DND-41 (cell line): ENCODE data around the gene CDYL.

Experiments
- ATAC-seq: fragments of 200-7000 bp; cut with Tn5 transposase; 3 replicates; pipeline ENCODE4 v1.9.1; 2021; ENCODE audit warnings: low read depth; ENCODE audit not compliant: insufficient read depth
- DNase-seq: peaks from one replicate; pipeline ENCODE4 v3.0.0-alpha.2; 2020
- H2AFZ ChIP-seq: 2 replicates; pipeline ENCODE4 v1.6.0; 2012; ENCODE audit warnings: low read depth, low read length
- H3K27ac ChIP-seq: 2 replicates; pipeline ENCODE4 v1.5.1; 2012; ENCODE audit warnings: low read length, inconsistent platforms
- H3K27me3 ChIP-seq: fragments of 200-600 bp; sonication (generic); 2 replicates; pipeline ENCODE4 v1.6.0; 2012; ENCODE audit warnings: low read length, mild to moderate bottlenecking, inconsistent platforms; ENCODE audit not compliant: insufficient read depth, poor library complexity
- H3K36me3 ChIP-seq: 2 replicates; pipeline ENCODE4 v1.5.1; 2012; ENCODE audit warnings: low read length, inconsistent platforms; ENCODE audit not compliant: insufficient read depth
- H3K4me1 ChIP-seq: 2 replicates; pipeline ENCODE4 v1.5.1; 2012; ENCODE audit warnings: mild to moderate bottlenecking, low read length; ENCODE audit not compliant: insufficient read depth
- H3K4me2 ChIP-seq: 2 replicates; pipeline ENCODE4 v1.6.0; 2012; ENCODE audit warnings: mild to moderate bottlenecking, moderate library complexity, low read length, inconsistent platforms; ENCODE audit not compliant: insufficient read depth
- H3K4me3 ChIP-seq, 2 experiments: fragments of 200-600 bp in 1 of 2; shearing (Covaris generic) in 1 of 2; 2 replicates each; pipeline ENCODE4 v1.5.1; 2012 to 2016; ENCODE audit warnings: inconsistent platforms in 2 of 2, low read length in 2 of 2, mild to moderate bottlenecking in 2 of 2, low read depth in 1 of 2, moderate library complexity in 1 of 2
- H3K79me2 ChIP-seq: 2 replicates; pipeline ENCODE4 v1.6.0; 2012; ENCODE audit warnings: low read length, inconsistent platforms; ENCODE audit not compliant: insufficient read depth
- H3K9ac ChIP-seq: 2 replicates; pipeline ENCODE4 v1.6.0; 2012; ENCODE audit warnings: low read depth, mild to moderate bottlenecking, inconsistent platforms, low read length, moderate library complexity
- H3K9me3 ChIP-seq: 2 replicates; pipeline ENCODE4 v1.5.1; 2012; ENCODE audit warnings: low read length, moderate library complexity, mild to moderate bottlenecking, inconsistent platforms; ENCODE audit not compliant: insufficient read depth, severe bottlenecking
- H4K20me1 ChIP-seq: 2 replicates; pipeline ENCODE4 v1.6.0; 2012; ENCODE audit warnings: low read length; ENCODE audit not compliant: insufficient read depth
- CTCF ChIP-seq: IDR thresholded peaks from 2 replicates; pipeline ENCODE4 v1.5.1; 2012; ENCODE audit warnings: borderline replicate concordance, low read length, moderate library complexity, mild to moderate bottlenecking; ENCODE audit not compliant: poor library complexity, severe bottlenecking; ENCODE audit errors: extremely low read depth
- EZH2 ChIP-seq: IDR thresholded peaks from 3 replicates; pipeline ENCODE4 v1.6.1; 2012; ENCODE audit warnings: borderline replicate concordance, low read depth, mild to moderate bottlenecking, moderate library complexity, low read length, inconsistent platforms; ENCODE audit not compliant: severe bottlenecking

The CDYL gene

GRCh38 chr6:4903121-4903520, 126.9 kb downstream of the CDYL start:
- H4K20me1 ChIP-seq: peaks cover 9% of the 10 kb centered on the region
- no peaks in the 10 kb centered on the region for H3K79me2 ChIP-seq
- H3K36me3 ChIP-seq: no peaks in the 10 kb centered on the region
- no peaks in the 10 kb centered on the region for H3K27me3 ChIP-seq
- no peak overlapping the region for H3K4me2 ChIP-seq
- DNase-seq: no peak
- H2AFZ ChIP-seq: no peak overlapping the region
- no peak for ATAC-seq
- TF ChIP-seq EZH2: no peak
- TF ChIP-seq CTCF: no peak
- no peaks in the 10 kb centered on the region for H3K9me3 ChIP-seq
- H3K4me3 ChIP-seq: no peak overlapping the region
- H3K9ac ChIP-seq: no peak overlapping the region
- H3K27ac ChIP-seq: no peak overlapping the region
- H3K4me1 ChIP-seq: no peaks in the 10 kb centered on the region

- no peak for ATAC-seq
These were observed 127.7 kb downstream of the CDYL start for GRCh38 chr6:4903751-4904370.

GRCh38 chr6:4904461-4905025, 128.3 kb downstream of the CDYL start:
- ATAC-seq (no peak), DNase-seq (no peak)
- Histone ChIP-seq H3K4me1 (no peaks in the 10 kb centered on the region), H2AFZ (no peak overlapping the region), H3K4me3 (no peak overlapping the region), H4K20me1 (peaks cover 9% of the 10 kb centered on the region), H3K79me2 (no peaks in the 10 kb centered on the region), H3K36me3 (no peaks in the 10 kb centered on the region), H3K9me3 (no peaks in the 10 kb centered on the region), H3K9ac (no peak overlapping the region), H3K4me2 (no peak overlapping the region), H3K27ac (no peak overlapping the region), H3K27me3 (no peaks in the 10 kb centered on the region)
- no peak for TF ChIP-seq CTCF
- TF ChIP-seq EZH2: no peak

More at GRCh38 chr6:4903751-4904370, 127.7 kb downstream of the CDYL start:
- no peak for DNase-seq
- Histone ChIP-seq H3K4me1 (no peaks in the 10 kb centered on the region), H3K4me3 (no peak overlapping the region), H3K9me3 (no peaks in the 10 kb centered on the region), H3K79me2 (no peaks in the 10 kb centered on the region), H3K4me2 (no peak overlapping the region), H3K27me3 (no peaks in the 10 kb centered on the region), H2AFZ (no peak overlapping the region), H3K36me3 (no peaks in the 10 kb centered on the region), H3K9ac (no peak overlapping the region), H4K20me1 (peaks cover 9% of the 10 kb centered on the region), H3K27ac (no peak overlapping the region)
- TF ChIP-seq EZH2 (no peak), CTCF (no peak)
